Esophagus squamous epithelium (tissue), 5 donors: Measurements from ENCODE around the gene LRRC49. TPM values are rescaled to one million over a fixed set of nuclear protein-coding genes. Genes with fewer than 3 reads are reported as not detected.

ENCODE experiments used
- DNase-seq: peaks from one replicate; lab custom pipeline; 2025; lab: John Stamatoyannopoulos, UW
- H3K27ac ChIP-seq, 4 donors: fragments of 200-600 bp; sonication (generic); one replicate each; pipeline ENCODE4 v1.5.1; 2016 to 2019; ENCODE audit warnings: mild to moderate bottlenecking in 1 of 4
- H3K27me3 ChIP-seq, 4 donors: fragments of 200-600 bp; sonication (generic); 1 replicate in 3 of 4; 2 replicates in 1 of 4; pipeline versions ENCODE4 v1.5.1 to v1.6.0; 2017 to 2021; ENCODE audit warnings: antibody characterized with exemption in 1 of 4
- H3K36me3 ChIP-seq, 3 donors: fragments of 200-600 bp; sonication (generic); one replicate each; pipeline ENCODE4 v1.5.1; 2016 to 2019
- H3K4me1 ChIP-seq, 3 donors: fragments of 200-600 bp; sonication (generic); one replicate each; pipeline ENCODE4 v1.5.1; 2017 to 2019
- H3K4me3 ChIP-seq, 4 donors: fragments of 200-600 bp; sonication (generic); 1 replicate in 3 of 4; 2 replicates in 1 of 4; pipeline ENCODE4 v1.5.1; 2016 to 2019; ENCODE audit warnings: mild to moderate bottlenecking in 2 of 4, moderate library complexity in 1 of 4
- H3K9me3 ChIP-seq, 3 donors: fragments of 200-600 bp; sonication (generic); one replicate each; pipeline ENCODE4 v1.5.1; 2016 to 2019
- POLR2A ChIP-seq, 4 donors: fragments of 450-650 bp; IDR thresholded peaks; one replicate each; pipeline ENCODE4 v1.6.1; 2017; ENCODE audit warnings: antibody characterized with exemption in 4 of 4, mild to moderate bottlenecking in 4 of 4, moderate library complexity in 3 of 4
- WGBS, 2 donors: methylation state at CpG; one replicate each; pipeline ENCODE4 v1.1.5; 2018; 5-methylcytosine and 5-hydroxymethylcytosine counted together
- intact Hi-C: fragments of 100-400 bp; cut with DNase I; formaldehyde crosslinking; loops from one replicate; pipeline ENCODE4 v1.15.0; 2022
- total RNA-seq, 4 donors: library from RNA; depleted of rRNA; stranded (reverse); fragments of >200 nt; gene quantifications; one replicate each; pipeline ENCODE4 v1.1.0, GENCODE V29; 2016
- TF ChIP-seq, protein P1 (sequence below), 6 experiments: fragments of 450-650 bp in 4 of 6; fragments of 200-600 bp in 2 of 6; sonication (generic) in 2 of 6; IDR thresholded peaks; one replicate each; pipeline ENCODE4 v1.5.1; 2016 to 2019; ENCODE audit warnings: antibody characterized with exemption in 6 of 6, mild to moderate bottlenecking in 4 of 6, moderate library complexity in 4 of 6
- donor health status: DM: yes; HTN: yes; CAD: no.

The LRRC49 gene
- total RNA-seq, 4 donors from 2014 or later: 0.34 to 5.5 (median 4.8) TPM

DNA sequence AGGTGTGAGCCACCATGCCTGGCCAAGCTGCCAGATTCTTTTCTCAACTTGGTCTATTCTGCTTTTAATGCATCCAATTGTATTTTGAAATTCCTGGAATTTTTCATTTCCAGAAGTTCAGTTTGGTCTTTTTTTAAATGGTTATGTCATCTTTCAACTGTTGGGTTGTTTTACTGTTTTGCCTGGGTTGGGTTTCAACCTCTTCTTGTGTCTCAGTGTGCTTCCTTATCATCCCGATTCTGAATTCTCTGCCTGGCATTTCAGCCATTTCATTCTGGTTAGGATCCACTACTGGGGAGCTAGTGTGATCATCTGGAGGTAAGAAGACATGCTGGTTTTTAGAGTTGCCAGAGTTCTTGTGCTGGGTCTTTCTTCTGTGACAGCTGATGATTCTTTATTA is 61.5 kb downstream of the LRRC49 start:
- no peak for TF ChIP-seq POLR2A (IDR thresholded peaks at IDR 0.05)
- TF ChIP-seq, protein P1, sequence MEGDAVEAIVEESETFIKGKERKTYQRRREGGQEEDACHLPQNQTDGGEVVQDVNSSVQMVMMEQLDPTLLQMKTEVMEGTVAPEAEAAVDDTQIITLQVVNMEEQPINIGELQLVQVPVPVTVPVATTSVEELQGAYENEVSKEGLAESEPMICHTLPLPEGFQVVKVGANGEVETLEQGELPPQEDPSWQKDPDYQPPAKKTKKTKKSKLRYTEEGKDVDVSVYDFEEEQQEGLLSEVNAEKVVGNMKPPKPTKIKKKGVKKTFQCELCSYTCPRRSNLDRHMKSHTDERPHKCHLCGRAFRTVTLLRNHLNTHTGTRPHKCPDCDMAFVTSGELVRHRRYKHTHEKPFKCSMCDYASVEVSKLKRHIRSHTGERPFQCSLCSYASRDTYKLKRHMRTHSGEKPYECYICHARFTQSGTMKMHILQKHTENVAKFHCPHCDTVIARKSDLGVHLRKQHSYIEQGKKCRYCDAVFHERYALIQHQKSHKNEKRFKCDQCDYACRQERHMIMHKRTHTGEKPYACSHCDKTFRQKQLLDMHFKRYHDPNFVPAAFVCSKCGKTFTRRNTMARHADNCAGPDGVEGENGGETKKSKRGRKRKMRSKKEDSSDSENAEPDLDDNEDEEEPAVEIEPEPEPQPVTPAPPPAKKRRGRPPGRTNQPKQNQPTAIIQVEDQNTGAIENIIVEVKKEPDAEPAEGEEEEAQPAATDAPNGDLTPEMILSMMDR (IDR thresholded peaks at IDR 0.05): no peak
- intact Hi-C loops: no loop called here
- 87 to 96% methylated on average over 1 of the region's 1 CpG for WGBS, 2 donors

DNA sequence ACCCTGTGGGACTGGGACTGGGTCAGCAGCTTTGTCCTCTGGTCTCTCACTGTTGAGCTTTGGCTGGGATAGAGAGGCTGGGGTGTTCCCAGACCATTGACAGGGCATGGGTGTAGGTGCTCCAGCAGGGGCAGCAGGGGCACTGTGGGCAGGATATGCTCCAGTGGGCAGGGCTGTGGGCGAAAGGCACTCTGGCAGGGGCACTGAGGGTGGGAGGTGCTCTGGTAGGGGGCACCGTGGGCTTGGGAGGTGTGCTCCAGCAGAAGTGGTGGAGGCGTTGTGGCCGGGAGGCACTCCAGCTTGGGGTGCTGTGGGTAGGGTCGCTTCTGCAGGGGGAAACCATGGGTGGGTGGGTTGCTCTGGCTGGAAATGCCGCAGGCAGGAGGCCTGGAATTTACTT is 62.1 kb downstream of the LRRC49 start:
- WGBS, 2 donors: 63 to 93% methylated on average over 1 to 6 of the region's 6 CpGs
- Histone ChIP-seq H3K36me3 (no peaks in the 10 kb centered on the region), H3K27me3 (no peaks in the 10 kb centered on the region), H3K9me3 (peaks cover 0 to 5% (median 0%) of the 10 kb centered on the region in 3 donors), H3K4me3 (no peak overlapping the region), H3K27ac (no peak overlapping the region), H3K4me1 (no peaks in the 10 kb centered on the region)
- intact Hi-C loops: no loop called here
- DNase-seq: no peak
- TF ChIP-seq, protein P1 (IDR thresholded peaks at IDR 0.05): no peak
- TF ChIP-seq POLR2A (IDR thresholded peaks at IDR 0.05): no peak

More for the DNA sequence above, 61.5 kb downstream of the LRRC49 start:
- peaks cover 0 to 5% (median 0%) of the 10 kb centered on the region in 3 donors for H3K9me3 ChIP-seq
- no peaks in the 10 kb centered on the region for H3K36me3 ChIP-seq
- H3K4me3 ChIP-seq: no peak overlapping the region
- DNase-seq: no peak
- H3K27me3 ChIP-seq: no peaks in the 10 kb centered on the region
- H3K4me1 ChIP-seq: no peaks in the 10 kb centered on the region
- H3K27ac ChIP-seq: no peak overlapping the region

DNA sequence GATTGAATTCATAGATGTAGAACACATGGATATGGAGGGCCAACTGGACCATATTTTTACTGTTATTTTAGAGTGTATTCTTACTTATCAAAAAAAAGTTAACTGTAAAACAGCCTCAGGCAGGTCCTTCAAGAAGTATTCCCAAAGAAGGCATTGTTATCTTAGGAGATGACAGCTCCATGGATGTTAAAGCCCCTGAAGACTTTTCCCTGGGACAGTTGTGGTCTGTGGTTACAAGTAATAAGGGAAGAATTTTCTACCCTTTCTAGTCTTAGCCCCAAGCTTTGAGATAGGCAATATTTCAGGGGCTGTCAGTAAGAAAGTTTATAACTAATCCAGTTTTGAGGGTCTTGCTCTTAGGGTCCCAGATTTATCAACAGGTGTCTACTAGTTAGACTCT is 62.5 kb downstream of the LRRC49 start:
- peaks cover 0 to 5% (median 0%) of the 10 kb centered on the region in 3 donors for H3K9me3 ChIP-seq
- H3K4me3 ChIP-seq: no peak overlapping the region
- intact Hi-C loops: no loop called here
- H3K4me1 ChIP-seq: no peaks in the 10 kb centered on the region
- TF ChIP-seq, protein P1 (IDR thresholded peaks at IDR 0.05): no peak
- TF ChIP-seq POLR2A (IDR thresholded peaks at IDR 0.05): no peak
- H3K27ac ChIP-seq: no peak overlapping the region
- no peak for DNase-seq
- no peaks in the 10 kb centered on the region for H3K36me3 ChIP-seq
- no peaks in the 10 kb centered on the region for H3K27me3 ChIP-seq

DNA sequence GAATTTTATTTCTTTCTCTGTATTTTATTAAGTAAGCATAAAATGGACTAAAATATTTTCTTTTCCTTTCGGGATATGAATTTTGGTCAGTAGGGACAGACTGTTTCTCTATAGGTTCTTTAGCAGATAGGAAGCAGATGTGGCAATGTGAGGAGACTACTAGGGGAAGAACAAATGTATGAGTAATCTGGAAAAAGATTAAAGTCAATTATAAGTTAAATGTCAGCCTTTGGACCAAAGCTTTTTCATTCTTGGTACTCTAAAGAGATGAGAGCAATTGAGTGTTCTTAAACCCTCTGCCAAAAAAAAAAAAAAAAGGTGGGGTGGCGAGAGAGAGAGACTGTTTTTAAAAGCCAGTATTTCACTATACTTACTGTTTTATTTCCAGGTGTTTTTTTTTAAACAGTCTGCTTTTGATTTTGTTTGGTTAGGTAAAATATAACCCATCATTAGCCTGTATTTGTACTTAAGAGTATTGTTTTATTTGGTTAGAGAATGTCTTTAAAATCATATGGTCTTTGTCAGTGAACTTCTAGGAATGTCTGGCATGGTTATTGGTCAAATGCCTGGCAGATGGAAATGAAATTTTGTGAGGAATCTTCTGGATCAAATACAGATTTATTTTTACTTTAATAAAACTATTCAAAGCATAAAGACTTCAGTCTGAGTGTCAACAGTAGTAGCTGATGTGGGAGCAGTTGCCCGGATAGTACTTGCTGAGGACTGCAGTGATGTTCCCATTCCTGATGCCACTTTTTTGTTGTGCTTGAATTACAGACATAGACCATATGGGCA is 63.8 kb downstream of the LRRC49 start:
- Histone ChIP-seq H3K4me3 (no peak overlapping the region), H3K27ac (no peak overlapping the region), H3K27me3 (no peaks in the 10 kb centered on the region), H3K36me3 (no peaks in the 10 kb centered on the region), H3K4me1 (no peaks in the 10 kb centered on the region), H3K9me3 (peaks cover 0 to under 1% (median 0%) of the 10 kb centered on the region in 3 donors)
- intact Hi-C loops: no loop called here
- DNase-seq: no peak
- TF ChIP-seq POLR2A (IDR thresholded peaks at IDR 0.05): no peak
- TF ChIP-seq, protein P1 (IDR thresholded peaks at IDR 0.05): no peak
- 63 to 67% methylated on average over 3 of the region's 3 CpGs for WGBS, 2 donors

DNA sequence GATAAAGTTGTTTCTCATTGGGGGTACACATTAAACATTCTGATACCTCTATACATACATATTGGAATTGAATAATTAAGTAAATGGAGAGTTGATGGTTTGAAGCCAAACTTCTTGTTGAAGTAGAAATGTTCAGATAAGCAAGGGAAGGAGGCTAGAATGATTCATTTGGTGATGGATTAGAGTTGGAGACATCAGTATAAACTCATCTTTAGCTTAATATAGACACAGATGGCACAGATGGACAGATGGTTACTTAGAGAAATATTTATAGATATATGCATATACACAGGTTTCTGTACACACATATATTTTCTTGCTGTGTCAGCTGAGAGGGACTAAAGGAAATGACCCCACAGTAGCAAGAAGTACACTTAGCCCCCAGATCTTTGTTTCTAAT is 69.5 kb downstream of the LRRC49 start:
- no peak for DNase-seq
- Histone ChIP-seq H3K27me3 (no peaks in the 10 kb centered on the region), H3K4me3 (no peak overlapping the region), H3K9me3 (no peaks in the 10 kb centered on the region), H3K36me3 (no peaks in the 10 kb centered on the region), H3K27ac (no peak overlapping the region), H3K4me1 (no peaks in the 10 kb centered on the region)
- intact Hi-C loops: no loop called here
- TF ChIP-seq, protein P1 (IDR thresholded peaks at IDR 0.05): no peak
- no peak for TF ChIP-seq POLR2A (IDR thresholded peaks at IDR 0.05)
